Left ventricle myocardium inferior (tissue), 1 donor: Measurements from ENCODE around the gene SETDB1. TPM values are rescaled to one million over a fixed set of nuclear protein-coding genes. Genes with fewer than 3 reads are reported as not detected.

Source experiments
- DNase-seq: peaks from one replicate; pipeline ENCODE4 v3.0.0-alpha.2; 2020
- H3K27ac ChIP-seq: fragments of 200-600 bp; replicated peaks from 2 replicates; pipeline ENCODE4 v1.8.0; 2021
- H3K27me3 ChIP-seq: fragments of 200-600 bp; 2 replicates; pipeline ENCODE4 v1.8.0; 2021; ENCODE audit warnings: low read depth
- H3K36me3 ChIP-seq: fragments of 200-600 bp; 2 replicates; pipeline ENCODE4 v1.8.0; 2021
- H3K4me1 ChIP-seq: fragments of 200-600 bp; 2 replicates; pipeline ENCODE4 v1.8.0; 2021
- H3K4me3 ChIP-seq: fragments of 200-600 bp; 2 replicates; pipeline ENCODE4 v1.8.0; 2021; ENCODE audit warnings: mild to moderate bottlenecking, moderate library complexity
- H3K9me3 ChIP-seq: fragments of 200-600 bp; replicated peaks from 2 replicates; pipeline ENCODE4 v1.8.0; 2021
- intact Hi-C: fragments of 100-400 bp; cut with micrococcal nuclease; formaldehyde crosslinking; loops from one replicate; pipeline ENCODE4 v1.11.0; 2022
- total RNA-seq: library from RNA; stranded (reverse); fragmentation: NEBNext Ultra II Directional; extraction: Animal tissue kit (Norgen Biotek cat#: 25700); gene quantifications from one replicate; pipeline ENCODE4 v1.2.1, GENCODE V29; 2021
- TF ChIP-seq, protein P1 (sequence below): fragments of 200-600 bp; IDR thresholded peaks from 2 replicates; pipeline ENCODE4 v1.8.0; 2021; ENCODE audit warnings: antibody characterized with exemption, mild to moderate bottlenecking, borderline replicate concordance
- donor health status: DM: no; HTN: yes; CAD: no; lungs with severe emphysema.

The SETDB1 gene
- total RNA-seq, 1 donor from 2014 or later, result 17.2 TPM

DNA sequence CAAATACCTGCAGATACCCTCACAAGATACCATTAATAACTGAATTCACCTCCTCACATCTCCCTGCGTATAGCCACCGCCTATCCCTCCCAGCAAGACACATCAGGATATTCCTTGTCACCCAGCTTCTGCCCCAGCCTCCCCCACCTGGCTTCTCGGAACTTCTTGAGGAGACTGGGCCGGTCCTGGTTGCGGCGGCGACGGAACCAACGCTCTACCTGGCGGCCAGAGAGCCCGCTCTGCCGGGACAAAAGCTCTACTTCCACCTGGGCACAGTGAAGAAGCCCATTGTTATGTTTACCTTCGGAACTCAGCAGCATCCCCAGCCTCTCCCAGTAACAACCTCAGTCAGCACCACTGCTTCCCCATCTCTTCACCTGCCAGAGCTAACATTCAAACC is 41.8 kb downstream of the SETDB1 start:
- TF ChIP-seq, protein P1, sequence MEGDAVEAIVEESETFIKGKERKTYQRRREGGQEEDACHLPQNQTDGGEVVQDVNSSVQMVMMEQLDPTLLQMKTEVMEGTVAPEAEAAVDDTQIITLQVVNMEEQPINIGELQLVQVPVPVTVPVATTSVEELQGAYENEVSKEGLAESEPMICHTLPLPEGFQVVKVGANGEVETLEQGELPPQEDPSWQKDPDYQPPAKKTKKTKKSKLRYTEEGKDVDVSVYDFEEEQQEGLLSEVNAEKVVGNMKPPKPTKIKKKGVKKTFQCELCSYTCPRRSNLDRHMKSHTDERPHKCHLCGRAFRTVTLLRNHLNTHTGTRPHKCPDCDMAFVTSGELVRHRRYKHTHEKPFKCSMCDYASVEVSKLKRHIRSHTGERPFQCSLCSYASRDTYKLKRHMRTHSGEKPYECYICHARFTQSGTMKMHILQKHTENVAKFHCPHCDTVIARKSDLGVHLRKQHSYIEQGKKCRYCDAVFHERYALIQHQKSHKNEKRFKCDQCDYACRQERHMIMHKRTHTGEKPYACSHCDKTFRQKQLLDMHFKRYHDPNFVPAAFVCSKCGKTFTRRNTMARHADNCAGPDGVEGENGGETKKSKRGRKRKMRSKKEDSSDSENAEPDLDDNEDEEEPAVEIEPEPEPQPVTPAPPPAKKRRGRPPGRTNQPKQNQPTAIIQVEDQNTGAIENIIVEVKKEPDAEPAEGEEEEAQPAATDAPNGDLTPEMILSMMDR, result no peak
- Histone ChIP-seq H3K27ac (no peak overlapping the region), H3K4me1 (peaks cover 44% of the 10 kb centered on the region), H3K9me3 (no peaks in the 10 kb centered on the region), H3K4me3 (no peak overlapping the region), H3K27me3 (no peaks in the 10 kb centered on the region), H3K36me3 (peaks cover 63% of the 10 kb centered on the region)
- DNase-seq, result no peak
- intact Hi-C loops, result no loop called here

DNA sequence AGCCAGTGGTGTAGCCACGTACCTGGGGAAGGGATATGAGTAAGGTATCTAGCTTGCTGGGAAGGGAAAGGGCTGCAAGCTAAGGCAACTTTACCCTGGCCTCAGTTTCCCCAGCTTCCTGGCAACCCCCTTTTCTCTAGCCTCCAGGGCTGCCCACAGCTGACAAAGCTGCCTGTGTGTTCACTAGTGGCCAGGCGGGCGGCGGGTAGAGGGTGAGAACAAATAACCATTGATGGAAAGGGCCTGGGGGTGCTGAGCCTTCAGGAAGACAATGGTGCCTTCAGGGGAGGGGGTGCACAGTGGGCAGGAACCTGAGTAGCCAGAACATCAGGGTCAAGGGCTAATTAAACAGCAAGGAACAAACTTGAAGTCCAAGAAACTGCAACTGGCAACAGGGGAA is 42.3 kb downstream of the SETDB1 start:
- Histone ChIP-seq H3K27me3 (no peaks in the 10 kb centered on the region), H3K4me1 (peaks cover 49% of the 10 kb centered on the region), H3K4me3 (no peak overlapping the region), H3K9me3 (no peaks in the 10 kb centered on the region), H3K27ac (no peak overlapping the region), H3K36me3 (peaks cover 57% of the 10 kb centered on the region)
- intact Hi-C loops, result no loop called here
- no peak for DNase-seq
- TF ChIP-seq, protein P1, result no peak

DNA sequence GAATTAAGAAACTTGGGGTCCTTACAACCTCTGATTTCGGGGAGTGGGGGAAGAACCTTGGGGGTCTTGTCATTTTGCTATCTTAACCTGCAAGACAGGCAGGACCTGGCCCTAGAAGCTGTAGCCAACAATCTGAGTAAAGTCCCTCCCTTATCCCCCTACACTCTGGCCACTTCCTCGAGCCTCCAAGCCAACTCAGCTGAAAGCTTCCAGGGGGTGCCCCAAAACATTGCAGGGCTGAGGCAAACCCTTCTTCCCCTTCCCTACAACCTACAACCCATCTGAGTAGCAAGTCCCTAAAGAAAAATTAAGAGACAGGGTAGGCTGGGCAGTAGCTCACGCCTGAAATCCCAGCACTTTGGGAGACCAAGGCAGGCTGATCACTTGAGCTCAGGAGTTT is 43.5 kb downstream of the SETDB1 start:
- Histone ChIP-seq H3K4me1 (peaks cover 56% of the 10 kb centered on the region), H3K4me3 (no peak overlapping the region), H3K27ac (peak overlapping the region; percentile 99), H3K36me3 (peaks cover 46% of the 10 kb centered on the region), H3K27me3 (no peaks in the 10 kb centered on the region), H3K9me3 (no peaks in the 10 kb centered on the region)
- TF ChIP-seq, protein P1, result no peak
- no peak for DNase-seq
- intact Hi-C loops, result no loop called here

DNA sequence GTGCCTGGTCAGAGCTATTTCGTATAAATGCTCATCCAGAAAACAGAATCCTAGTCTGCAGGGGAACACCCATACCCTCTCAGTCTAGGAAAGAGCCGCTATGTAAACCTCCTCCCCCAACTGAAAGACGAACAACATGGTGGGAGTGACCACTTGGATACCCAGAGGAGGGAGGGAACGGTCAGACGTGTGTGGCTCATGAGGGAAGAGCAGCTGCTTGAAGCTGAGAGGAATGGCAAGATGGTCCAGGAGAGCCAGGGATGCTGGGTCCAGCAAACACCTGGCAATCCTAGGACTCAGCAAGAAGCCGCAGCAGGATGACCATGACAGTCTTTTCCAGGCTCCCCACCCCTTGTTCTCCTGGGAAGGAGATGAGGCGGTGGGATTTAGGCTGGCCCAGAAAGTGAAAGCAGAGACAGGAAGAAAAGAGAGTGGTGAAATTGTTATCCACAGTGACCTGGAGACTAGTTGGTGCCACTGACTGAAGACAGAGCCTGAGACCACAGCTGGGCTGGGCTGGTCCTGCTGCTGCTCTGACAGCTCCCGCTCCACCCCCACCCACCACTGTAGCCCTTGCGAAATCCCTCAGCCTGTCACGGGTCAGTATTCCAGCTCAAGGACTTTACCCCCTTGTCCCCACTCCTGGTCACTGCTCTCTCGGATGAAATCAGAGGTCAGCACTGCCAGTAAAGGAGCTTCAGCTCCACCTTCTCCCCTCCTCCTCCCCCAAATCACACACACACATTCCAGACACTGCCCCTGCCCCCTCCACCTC is 44.8 kb downstream of the SETDB1 start:
- H3K4me1 ChIP-seq, result peaks cover 66% of the 10 kb centered on the region
- peaks cover 32% of the 10 kb centered on the region for H3K36me3 ChIP-seq
- TF ChIP-seq, protein P1, result no peak
- no peaks in the 10 kb centered on the region for H3K27me3 ChIP-seq
- H3K4me3 ChIP-seq, result peak overlapping the region; percentile 94
- intact Hi-C loops, result no loop called here
- peak overlapping the region; percentile 99 for H3K27ac ChIP-seq
- peak; percentile 84 for DNase-seq
- H3K9me3 ChIP-seq, result no peaks in the 10 kb centered on the region

DNA sequence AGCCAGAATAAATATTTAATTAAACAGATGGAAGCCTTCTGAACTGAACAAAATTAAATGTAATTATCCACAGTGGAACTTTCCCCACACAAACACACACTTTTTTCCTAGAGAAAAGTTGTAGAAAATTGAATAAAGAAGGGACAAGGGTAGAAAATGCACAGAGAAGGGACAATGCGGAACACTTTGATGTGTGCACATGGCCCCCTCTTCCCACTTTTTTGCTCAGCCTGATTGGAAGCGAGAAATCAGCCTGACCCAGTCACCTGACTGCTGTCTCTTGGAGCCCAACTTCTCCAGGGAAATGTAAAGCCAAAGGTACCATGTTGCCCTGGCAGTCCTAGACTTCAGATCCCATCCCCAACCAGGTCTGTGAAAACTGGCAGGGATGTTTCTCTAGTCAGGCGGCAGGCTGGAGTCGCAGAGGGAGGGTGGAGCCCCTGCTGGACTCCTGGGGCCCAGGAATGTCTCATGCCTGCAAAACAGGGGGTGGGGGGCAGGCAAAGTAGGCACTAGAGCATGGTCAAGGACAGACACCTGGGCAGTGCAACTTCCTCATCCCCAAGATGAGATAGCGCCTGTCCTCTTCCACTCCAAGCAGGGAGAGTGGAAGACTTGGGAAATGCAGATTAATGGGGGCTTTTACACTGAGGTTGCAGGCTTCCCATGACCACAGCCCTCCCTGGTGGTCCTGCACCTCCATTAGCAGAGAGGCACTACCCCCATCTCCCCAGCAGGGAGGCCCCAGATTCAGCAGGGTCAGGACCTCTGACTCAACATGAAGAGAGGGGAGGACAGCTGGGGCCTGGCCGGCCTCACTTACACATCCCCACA is 45.6 kb downstream of the SETDB1 start:
- Histone ChIP-seq H3K36me3 (peaks cover 24% of the 10 kb centered on the region), H3K4me3 (peak overlapping the region; percentile 94), H3K9me3 (no peaks in the 10 kb centered on the region), H3K4me1 (peaks cover 67% of the 10 kb centered on the region), H3K27me3 (no peaks in the 10 kb centered on the region), H3K27ac (peak overlapping the region; percentile 99)
- intact Hi-C loops, result no loop called here
- TF ChIP-seq, protein P1, result no peak
- DNase-seq, result no peak
